GM19395 (cell line): ENCODE measurements around the gene GPR25.

Source experiments
- ATAC-seq: cut with Tn5 transposase; IDR thresholded peaks from one replicate; pipeline ENCODE4 v1.9.1; 2021; ENCODE audit warnings: mild to moderate bottlenecking, moderate library complexity; ENCODE audit not compliant: unreplicated experiment

GPR25 gene

GRCh38 chr1:200872446-200873115, at the start of gene GPR25:
Gene GPR25, plus strand, starts transcription at chr1:200872981. Its CDS starts 57 bp downstream, at chr1:200873038.
- no peak for ATAC-seq

GRCh38 chr1:200831091-200831490, 41.7 kb upstream of the GPR25 start:
- ATAC-seq, result no peak

- ATAC-seq, result no peak
Observed at GRCh38 chr1:200834383-200834782, 38.4 kb upstream of the GPR25 start.

- ATAC-seq, result no peak
Observed at GRCh38 chr1:200836213-200836612, 36.6 kb upstream of the GPR25 start.

GRCh38 chr1:200837931-200838571, 34.7 kb upstream of the GPR25 start:
- no peak for ATAC-seq

- ATAC-seq, result no peak
Observed at GRCh38 chr1:200838676-200839445, 33.9 kb upstream of the GPR25 start.

GRCh38 chr1:200845360-200845759, 27.4 kb upstream of the GPR25 start:
- no peak for ATAC-seq

- no peak for ATAC-seq
Observed at GRCh38 chr1:200846398-200846797, 26.4 kb upstream of the GPR25 start.

GRCh38 chr1:200849430-200849829, 23.4 kb upstream of the GPR25 start:
- no peak for ATAC-seq

- ATAC-seq, result no peak
Observed at GRCh38 chr1:200850554-200850953, 22.2 kb upstream of the GPR25 start.

GRCh38 chr1:200856716-200857357, 15.9 kb upstream of the GPR25 start:
- ATAC-seq, result no peak

- ATAC-seq, result no peak
Observed at GRCh38 chr1:200857804-200858203, 15.0 kb upstream of the GPR25 start.

- ATAC-seq, result no peak
Observed at GRCh38 chr1:200861937-200862647, 10.7 kb upstream of the GPR25 start.

- ATAC-seq, result no peak
Observed at GRCh38 chr1:200862713-200863415, 9.9 kb upstream of the GPR25 start.

- ATAC-seq, result no peak
Observed at GRCh38 chr1:200866116-200866515, 6.7 kb upstream of the GPR25 start.

GRCh38 chr1:200866521-200866920, 6.3 kb upstream of the GPR25 start:
- ATAC-seq, result peak; percentile 85

- ATAC-seq, result peak; percentile 8
Observed at GRCh38 chr1:200867018-200867811, 5.6 kb upstream of the GPR25 start.

- ATAC-seq, result no peak
Observed at GRCh38 chr1:200869376-200869752, 3.4 kb upstream of the GPR25 start.

- ATAC-seq, result peak; percentile 62
Observed at GRCh38 chr1:200869753-200870391, 2.9 kb upstream of the GPR25 start.
